Measurements from ENCODE around the gene FKBP4. TPM values are rescaled to one million over a fixed set of nuclear protein-coding genes. Genes with fewer than 3 reads are reported as not detected.

The FKBP4 gene
- total and polyA plus RNA-seq, 7 donors, result 62.4 to 122 (median 86.2) TPM

DNA sequence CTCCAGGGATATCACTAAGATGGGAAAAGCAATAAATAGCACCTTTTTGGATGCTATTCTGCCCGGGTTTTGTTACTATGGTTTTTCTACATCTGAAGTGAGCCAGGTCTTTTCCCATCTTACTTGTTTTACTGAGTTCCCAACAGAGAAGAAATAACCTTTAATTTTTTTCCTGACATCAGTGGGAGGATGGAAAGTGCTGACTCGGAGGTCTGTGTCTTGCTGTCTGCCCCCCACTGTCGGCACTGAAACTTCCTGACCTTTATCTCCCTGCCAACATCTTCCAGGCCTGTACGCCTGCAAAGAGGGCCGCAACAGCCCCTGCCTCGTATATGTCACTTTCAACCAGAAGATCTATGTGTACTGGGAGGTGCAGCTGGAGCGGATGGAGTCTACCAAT, 28.7 kb downstream of the FKBP4 start:
- Histone ChIP-seq H3K4me3 (no peak overlapping the region), H3K4me1 (no peaks in the 10 kb centered on the region), H3K27ac (no peak overlapping the region), H3K27me3 (ENCODE audit: insufficient read depth in 3 of 3, low read length in 2 of 3) (no peaks in the 10 kb centered on the region), H3K36me3 (ENCODE audit: insufficient read depth in 1 of 2, low read depth in 1 of 2) (peaks cover 11 to 99% of the 10 kb centered on the region in 2 donors), H3K9me3 (no peaks in the 10 kb centered on the region)
- intact Hi-C loops (cut with DNase I), result no loop called here
- TF ChIP-seq, protein P1, sequence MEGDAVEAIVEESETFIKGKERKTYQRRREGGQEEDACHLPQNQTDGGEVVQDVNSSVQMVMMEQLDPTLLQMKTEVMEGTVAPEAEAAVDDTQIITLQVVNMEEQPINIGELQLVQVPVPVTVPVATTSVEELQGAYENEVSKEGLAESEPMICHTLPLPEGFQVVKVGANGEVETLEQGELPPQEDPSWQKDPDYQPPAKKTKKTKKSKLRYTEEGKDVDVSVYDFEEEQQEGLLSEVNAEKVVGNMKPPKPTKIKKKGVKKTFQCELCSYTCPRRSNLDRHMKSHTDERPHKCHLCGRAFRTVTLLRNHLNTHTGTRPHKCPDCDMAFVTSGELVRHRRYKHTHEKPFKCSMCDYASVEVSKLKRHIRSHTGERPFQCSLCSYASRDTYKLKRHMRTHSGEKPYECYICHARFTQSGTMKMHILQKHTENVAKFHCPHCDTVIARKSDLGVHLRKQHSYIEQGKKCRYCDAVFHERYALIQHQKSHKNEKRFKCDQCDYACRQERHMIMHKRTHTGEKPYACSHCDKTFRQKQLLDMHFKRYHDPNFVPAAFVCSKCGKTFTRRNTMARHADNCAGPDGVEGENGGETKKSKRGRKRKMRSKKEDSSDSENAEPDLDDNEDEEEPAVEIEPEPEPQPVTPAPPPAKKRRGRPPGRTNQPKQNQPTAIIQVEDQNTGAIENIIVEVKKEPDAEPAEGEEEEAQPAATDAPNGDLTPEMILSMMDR (IDR thresholded peaks at IDR 0.05), result no peak
- DNase-seq (no peak), ATAC-seq (no peak)
- WGBS, 3 donors, result 77 to 84% (median 81%) methylated on average over 7 of the region's 7 CpGs

DNA sequence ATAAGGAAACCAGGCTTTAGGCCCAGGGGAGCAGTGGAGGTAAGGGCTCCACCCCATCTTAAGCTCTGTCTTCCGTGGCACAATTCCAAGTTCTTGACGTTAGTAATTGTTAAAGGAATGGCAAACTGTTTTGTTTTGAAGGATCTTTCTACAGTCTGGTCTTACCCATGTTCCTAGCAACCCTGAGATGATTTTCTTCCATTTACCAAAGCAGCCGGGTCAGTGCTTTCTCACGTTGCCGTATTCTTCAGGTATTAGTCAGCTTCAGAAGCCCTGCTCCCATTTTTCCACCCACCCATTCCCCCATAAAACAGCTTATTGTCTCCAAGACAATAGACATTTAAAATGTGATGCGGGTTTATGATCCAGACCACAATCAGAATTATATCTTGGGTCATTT, 29.8 kb downstream of the FKBP4 start:
- TF ChIP-seq, protein P1 (IDR thresholded peaks at IDR 0.05), result no peak
- Histone ChIP-seq H3K9me3 (no peaks in the 10 kb centered on the region), H3K36me3 (ENCODE audit: insufficient read depth in 1 of 2, low read depth in 1 of 2) (peaks cover 11 to 99% of the 10 kb centered on the region in 2 donors), H3K4me3 (no peak overlapping the region), H3K4me1 (no peaks in the 10 kb centered on the region), H3K27me3 (ENCODE audit: insufficient read depth in 3 of 3, low read length in 2 of 3) (no peaks in the 10 kb centered on the region), H3K27ac (no peak overlapping the region)
- WGBS, 3 donors, result 78 to 84% (median 82%) methylated on average over 6 of the region's 6 CpGs
- ATAC-seq, result no peak
- intact Hi-C loops (cut with DNase I), result no loop called here
- no peak for DNase-seq

DNA sequence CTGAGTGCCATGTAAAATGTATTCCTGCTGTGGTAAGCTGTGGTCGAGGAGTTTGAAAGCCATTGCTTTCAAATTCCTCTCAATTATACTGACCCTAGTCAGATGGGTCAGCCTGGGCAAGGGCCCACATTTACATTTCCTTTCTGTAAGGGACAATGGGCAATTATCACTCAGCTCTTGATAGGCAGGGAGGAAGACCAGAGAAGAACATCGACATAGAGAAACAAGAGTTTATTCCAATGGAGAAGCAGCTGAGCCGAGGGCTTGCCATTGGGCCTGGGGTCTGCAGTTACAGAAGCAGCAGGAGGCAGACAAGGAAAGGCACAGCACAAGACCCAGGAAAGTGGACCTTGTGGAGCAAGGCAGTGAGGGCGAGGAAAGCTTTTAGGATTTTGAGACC, 30.4 kb downstream of the FKBP4 start:
- Histone ChIP-seq H3K36me3 (ENCODE audit: insufficient read depth in 1 of 2, low read depth in 1 of 2) (peaks cover 11 to 99% of the 10 kb centered on the region in 2 donors), H3K27me3 (ENCODE audit: insufficient read depth in 3 of 3, low read length in 2 of 3) (no peaks in the 10 kb centered on the region), H3K27ac (no peak overlapping the region), H3K4me3 (no peak overlapping the region), H3K4me1 (no peaks in the 10 kb centered on the region), H3K9me3 (no peaks in the 10 kb centered on the region)
- intact Hi-C loops (cut with DNase I), result no loop called here
- WGBS, 3 donors, result 66 to 78% (median 68%) methylated on average over 4 of the region's 4 CpGs
- DNase-seq, result no peak
- TF ChIP-seq, protein P1 (IDR thresholded peaks at IDR 0.05), result no peak
- ATAC-seq, result no peak

DNA sequence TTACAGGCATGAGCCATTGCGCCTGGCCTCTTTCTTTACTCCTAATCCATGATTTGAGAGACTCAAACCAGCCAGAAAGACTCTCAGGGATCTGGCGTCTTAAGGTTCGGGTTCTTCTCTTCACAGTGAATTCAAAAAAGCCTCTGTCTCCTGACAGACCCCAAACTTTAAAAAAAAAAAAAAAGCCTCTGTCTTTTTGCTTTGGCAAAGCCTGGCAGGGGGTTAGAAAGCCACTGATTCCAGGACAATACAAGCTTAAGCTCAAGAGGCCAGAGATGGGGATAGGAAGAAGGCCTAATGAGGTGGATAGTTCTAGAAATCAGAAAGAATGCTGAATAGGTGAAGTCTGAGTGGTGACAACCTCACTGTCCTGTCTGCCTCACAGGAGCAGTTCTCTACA, 31.3 kb downstream of the FKBP4 start:
- intact Hi-C loops (cut with DNase I), result no loop called here
- WGBS, 3 donors, result 94 to 95% (median 94%) methylated on average over 3 of the region's 3 CpGs
- Histone ChIP-seq H3K4me3 (no peak overlapping the region), H3K27ac (no peak overlapping the region), H3K36me3 (ENCODE audit: insufficient read depth in 1 of 2, low read depth in 1 of 2) (peaks cover 11 to 99% of the 10 kb centered on the region in 2 donors), H3K9me3 (no peaks in the 10 kb centered on the region), H3K27me3 (ENCODE audit: insufficient read depth in 3 of 3, low read length in 2 of 3) (no peaks in the 10 kb centered on the region), H3K4me1 (no peaks in the 10 kb centered on the region)
- no peak for ATAC-seq
- TF ChIP-seq, protein P1 (IDR thresholded peaks at IDR 0.05), result no peak
- no peak for DNase-seq

Measured in psoas muscle (tissue), 8 donors.